Measurements from ENCODE around the gene ACP7. TPM values are rescaled to one million over a fixed set of nuclear protein-coding genes. Genes with fewer than 3 reads are reported as not detected.

Gene ACP7
- total and polyA plus RNA-seq, 2 donors (not counting 3 experiments of a cell fraction or from before 2014, with no cell fraction given) = 0.04 to 0.49 TPM

DNA sequence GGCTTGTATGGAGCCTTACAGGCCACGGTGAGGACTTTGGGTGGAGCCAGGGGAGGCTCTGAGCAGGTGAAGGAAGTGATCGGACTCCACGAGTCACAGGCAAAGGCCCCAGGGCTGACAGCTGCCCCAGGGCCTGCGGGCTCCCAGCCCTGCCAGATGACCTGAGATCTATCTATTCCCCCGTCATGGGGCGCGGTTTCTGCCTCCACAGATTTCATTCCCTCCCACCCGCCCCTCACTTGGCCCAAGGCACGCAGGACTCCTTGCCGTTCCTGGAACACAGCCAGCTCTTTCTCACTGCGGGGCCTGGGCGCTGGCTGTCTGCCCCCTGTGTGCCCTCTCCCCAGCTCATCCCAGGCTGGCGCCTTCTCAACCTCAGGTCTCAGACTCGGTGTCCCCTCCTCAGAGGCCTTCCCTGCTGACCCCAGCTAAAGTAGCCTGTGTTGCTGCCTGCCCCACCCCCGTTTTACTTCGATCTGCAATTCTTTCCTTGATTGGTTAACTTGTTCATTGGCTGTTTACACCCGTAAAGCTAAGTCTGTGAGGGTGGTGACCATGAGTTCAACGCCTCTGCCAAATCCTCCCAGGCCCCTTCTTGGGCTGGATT, 27.5 kb downstream of the ACP7 start:
- POLR2A ChIA-PET = no interaction called here

More for the DNA sequence above, 27.5 kb downstream of the ACP7 start:
- H3K4me2 ChIP-seq (ENCODE audit: insufficient read depth, low read length) = no peak overlapping the region
- H4K20me1 ChIP-seq (replicated peaks; ENCODE audit: control insufficient read depth, extremely low read depth, insufficient read depth, low read length) = no peaks in the 10 kb centered on the region
- FAIRE-seq (no peak), DNase-seq (ENCODE audit: low read depth, low spot score) (no peak)
- peaks cover 0 to 2% of the 10 kb centered on the region in 2 experiments for H3K27me3 ChIP-seq (ENCODE audit: control insufficient read depth in 2 of 2, insufficient read depth in 2 of 2, low read length in 2 of 2)
- no peaks in the 10 kb centered on the region for H3K9me1 ChIP-seq (replicated peaks; ENCODE audit: control insufficient read depth, extremely low read depth, insufficient read depth, low read length)
- no TSS peak for BruUV-seq (replicated peaks)
- TF ChIP-seq POLR2AphosphoS5 (IDR thresholded peaks at IDR 0.05; ENCODE audit: insufficient read depth, low read depth, low read length) (no peak), EZH2 (IDR thresholded peaks at IDR 0.05; ENCODE audit: borderline replicate concordance, low read depth, low read length, severe bottlenecking) (no peak), GATA2 (IDR thresholded peaks at IDR 0.05; ENCODE audit: insufficient read depth, insufficient read length, low read depth, low read length) (no peak), JUN (IDR thresholded peaks at IDR 0.05; ENCODE audit: borderline replicate concordance, insufficient read depth, insufficient read length, low read depth) (no peak), POLR2A (IDR thresholded peaks at IDR 0.05; ENCODE audit: low read depth, low read length) (no peak), FOS (IDR thresholded peaks at IDR 0.05; ENCODE audit: borderline replicate concordance, insufficient read depth, low read length) (no peak), MYC (IDR thresholded peaks at IDR 0.05; ENCODE audit: low read depth, low read length) (no peak)
- TF ChIP-seq, protein P1, sequence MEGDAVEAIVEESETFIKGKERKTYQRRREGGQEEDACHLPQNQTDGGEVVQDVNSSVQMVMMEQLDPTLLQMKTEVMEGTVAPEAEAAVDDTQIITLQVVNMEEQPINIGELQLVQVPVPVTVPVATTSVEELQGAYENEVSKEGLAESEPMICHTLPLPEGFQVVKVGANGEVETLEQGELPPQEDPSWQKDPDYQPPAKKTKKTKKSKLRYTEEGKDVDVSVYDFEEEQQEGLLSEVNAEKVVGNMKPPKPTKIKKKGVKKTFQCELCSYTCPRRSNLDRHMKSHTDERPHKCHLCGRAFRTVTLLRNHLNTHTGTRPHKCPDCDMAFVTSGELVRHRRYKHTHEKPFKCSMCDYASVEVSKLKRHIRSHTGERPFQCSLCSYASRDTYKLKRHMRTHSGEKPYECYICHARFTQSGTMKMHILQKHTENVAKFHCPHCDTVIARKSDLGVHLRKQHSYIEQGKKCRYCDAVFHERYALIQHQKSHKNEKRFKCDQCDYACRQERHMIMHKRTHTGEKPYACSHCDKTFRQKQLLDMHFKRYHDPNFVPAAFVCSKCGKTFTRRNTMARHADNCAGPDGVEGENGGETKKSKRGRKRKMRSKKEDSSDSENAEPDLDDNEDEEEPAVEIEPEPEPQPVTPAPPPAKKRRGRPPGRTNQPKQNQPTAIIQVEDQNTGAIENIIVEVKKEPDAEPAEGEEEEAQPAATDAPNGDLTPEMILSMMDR (IDR thresholded peaks at IDR 0.05; ENCODE audit: extremely low read depth in 1 of 2, insufficient read depth in 1 of 2, low read depth in 1 of 2, low read length in 2 of 2) = no peak
- TF ChIP-seq, protein P2, sequence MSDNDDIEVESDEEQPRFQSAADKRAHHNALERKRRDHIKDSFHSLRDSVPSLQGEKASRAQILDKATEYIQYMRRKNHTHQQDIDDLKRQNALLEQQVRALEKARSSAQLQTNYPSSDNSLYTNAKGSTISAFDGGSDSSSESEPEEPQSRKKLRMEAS (IDR thresholded peaks at IDR 0.05; ENCODE audit: insufficient read depth, insufficient read length) = no peak
- intact Hi-C loops (cut with micrococcal nuclease) = loop anchor here (2.0 kb wide), 1 partner anchor 149 kb away; no protein-coding TSS in a partner anchor
- no peak overlapping the region for H2AFZ ChIP-seq (ENCODE audit: low read depth, low read length)
- no peak overlapping the region for H3K4me3 ChIP-seq (replicated peaks in 1 of 3; ENCODE audit: insufficient read depth in 1 of 3, low read depth in 1 of 3, low read length in 3 of 3)
- CTCF ChIA-PET = interaction anchor here (0.9 to 3.3 kb wide), 4 partner anchors 14 to 216 kb away, joined by 3 to 16 read pairs (median 5); partner anchors contain the start of gene PAK4
- H3K9me3 ChIP-seq (replicated peaks; ENCODE audit: control insufficient read depth, insufficient read depth, low read length) = no peaks in the 10 kb centered on the region
- no peaks in the 10 kb centered on the region for H3K4me1 ChIP-seq (ENCODE audit: control insufficient read depth, extremely low read depth, insufficient read depth, low read length)
- no peaks in the 10 kb centered on the region for H3K79me2 ChIP-seq (ENCODE audit: control insufficient read depth, insufficient read depth, low read length)
- H3K36me3 ChIP-seq (ENCODE audit: control insufficient read depth in 2 of 2, extremely low read depth in 1 of 2, insufficient read depth in 2 of 2, low read length in 2 of 2) = no peaks in the 10 kb centered on the region
- no peak overlapping the region for H3K27ac ChIP-seq (ENCODE audit: insufficient read depth, low read depth, low read length)
- no peak overlapping the region for H3K9ac ChIP-seq (replicated peaks; ENCODE audit: extremely low read depth, insufficient read depth, low read length)
- dilution Hi-C loops (cut with MboI; ENCODE audit: extremely low pct_ligation_motif_present, low sequenced_read_pairs) = no loop called here
